Colonic mucosa (tissue), 4 donors: ENCODE data around the gene CLEC16A. TPM values are rescaled to one million over a fixed set of nuclear protein-coding genes. Genes with fewer than 3 reads are reported as not detected.

Source experiments
- DNase-seq: peaks from one replicate; pipeline ENCODE4 v3.0.0-alpha.2; 2020
- H3K27ac ChIP-seq: fragments of 200-600 bp; one replicate; pipeline ENCODE4 v1.8.0; 2021
- H3K27me3 ChIP-seq: fragments of 200-600 bp; one replicate; pipeline ENCODE4 v1.8.0; 2021
- H3K36me3 ChIP-seq: fragments of 200-600 bp; one replicate; pipeline ENCODE4 v1.8.0; 2021
- H3K4me1 ChIP-seq: fragments of 200-600 bp; one replicate; pipeline ENCODE4 v1.8.0; 2021; ENCODE audit warnings: mild to moderate bottlenecking
- H3K4me3 ChIP-seq: fragments of 200-600 bp; one replicate; pipeline ENCODE4 v1.8.0; 2021
- H3K9ac ChIP-seq, 2 donors: one replicate each; pipeline ENCODE4 v1.7.0; 2013; ENCODE audit warnings: control low read depth in 2 of 2, low read depth in 2 of 2, low read length in 2 of 2
- H3K9me3 ChIP-seq: fragments of 200-600 bp; one replicate; pipeline ENCODE4 v1.8.0; 2021
- CTCF ChIP-seq: fragments of 200-600 bp; IDR thresholded peaks from one replicate; pipeline ENCODE4 v1.8.0; 2022; ENCODE audit warnings: antibody characterized with exemption, mild to moderate bottlenecking
- intact Hi-C: fragments of 100-400 bp; cut with DNase I; formaldehyde crosslinking; loops from one replicate; pipeline ENCODE4 v1.14.1; 2022
- total RNA-seq, 2 donors: library from RNA; stranded (reverse); fragmentation: NEBNext Ultra II Directional in 1 of 2; extraction: Animal tissue kit (Norgen Biotek cat#: 25700) in 1 of 2; gene quantifications; one replicate each; pipeline ENCODE4 v1.2.1, GENCODE V29; 2021
- donor health status: healthy.
- donor health status: DM: no; HTN: no; CAD: no.
- donor health status: DM: no; HTN: no; CAD: no.

Gene CLEC16A
- total RNA-seq, 2 donors from 2014 or later: 24.9 to 29.6 TPM

DNA sequence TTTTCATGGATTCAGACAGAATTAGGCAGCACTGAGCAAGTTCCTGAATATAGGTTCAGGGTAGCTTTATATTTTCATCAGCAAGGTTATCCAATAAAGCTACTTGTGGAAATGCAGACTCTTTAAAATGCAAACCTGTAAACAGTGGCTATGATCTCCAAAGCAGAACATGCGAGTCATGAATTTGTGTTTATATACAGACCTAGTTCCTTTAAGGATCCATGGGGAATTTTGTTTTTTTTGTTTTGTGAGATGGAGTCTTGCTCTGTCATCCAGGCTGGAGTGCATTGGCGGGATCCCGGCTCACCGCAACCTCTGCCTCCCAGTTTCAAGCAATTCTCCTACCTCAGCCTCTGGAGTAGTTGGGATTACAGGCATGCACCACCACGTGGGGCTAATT lies 14.8 kb downstream of the CLEC16A start:
- Histone ChIP-seq H3K27ac (no peak overlapping the region), H3K9me3 (no peaks in the 10 kb centered on the region), H3K4me1 (no peaks in the 10 kb centered on the region), H3K27me3 (no peaks in the 10 kb centered on the region), H3K4me3 (no peak overlapping the region), H3K9ac (no peak overlapping the region), H3K36me3 (no peaks in the 10 kb centered on the region)
- intact Hi-C loops: no loop called here
- TF ChIP-seq CTCF: no peak
- DNase-seq: no peak

GRCh38 chr16:10961231-10961630 lies 16.9 kb downstream of the CLEC16A start:
- no peak for TF ChIP-seq CTCF
- intact Hi-C loops: no loop called here
- Histone ChIP-seq H3K27me3 (no peaks in the 10 kb centered on the region), H3K9ac (no peak overlapping the region), H3K36me3 (no peaks in the 10 kb centered on the region), H3K27ac (no peak overlapping the region), H3K9me3 (no peaks in the 10 kb centered on the region), H3K4me3 (no peak overlapping the region), H3K4me1 (no peaks in the 10 kb centered on the region)
- no peak for DNase-seq

GRCh38 chr16:10964039-10964890 lies 19.9 kb downstream of the CLEC16A start:
- TF ChIP-seq CTCF: peak; percentile 96
- DNase-seq: peak; percentile 86
- H3K4me1 ChIP-seq: no peaks in the 10 kb centered on the region
- no peak overlapping the region for H3K9ac ChIP-seq
- H3K27ac ChIP-seq: no peak overlapping the region
- no peaks in the 10 kb centered on the region for H3K9me3 ChIP-seq
- no peaks in the 10 kb centered on the region for H3K27me3 ChIP-seq
- no peaks in the 10 kb centered on the region for H3K36me3 ChIP-seq
- intact Hi-C loops: no loop called here
- H3K4me3 ChIP-seq: no peak overlapping the region

DNA sequence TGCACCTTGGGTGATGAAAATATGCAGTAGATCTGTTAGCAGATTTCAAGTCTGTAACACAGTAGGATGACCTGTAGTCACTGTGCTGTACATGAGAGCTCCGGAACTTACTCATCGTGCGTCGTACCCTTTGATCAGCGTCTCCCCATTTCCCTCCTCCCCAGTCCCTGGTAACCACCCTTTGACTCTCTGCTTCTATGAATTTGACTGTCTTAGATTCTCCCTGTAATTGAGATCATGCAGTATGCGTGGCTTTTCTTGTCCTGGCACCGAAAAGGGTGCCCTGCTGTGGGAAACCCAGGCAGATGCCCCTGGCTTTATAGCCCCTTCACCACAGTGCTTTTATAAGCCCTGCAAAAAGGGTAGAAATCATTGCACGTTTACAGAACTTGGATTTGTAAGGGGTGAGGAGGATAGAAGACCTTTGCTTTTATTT lies 20.5 kb downstream of the CLEC16A start:
- Histone ChIP-seq H3K36me3 (no peaks in the 10 kb centered on the region), H3K9me3 (no peaks in the 10 kb centered on the region), H3K4me3 (no peak overlapping the region), H3K9ac (no peak overlapping the region), H3K27me3 (no peaks in the 10 kb centered on the region), H3K4me1 (no peaks in the 10 kb centered on the region), H3K27ac (no peak overlapping the region)
- TF ChIP-seq CTCF: no peak
- DNase-seq: no peak
- intact Hi-C loops: no loop called here

- no peaks in the 10 kb centered on the region for H3K9me3 ChIP-seq
- H3K27ac ChIP-seq: no peak overlapping the region
- H3K4me3 ChIP-seq: no peak overlapping the region
- H3K9ac ChIP-seq: no peak overlapping the region
- no peak for DNase-seq
- no peaks in the 10 kb centered on the region for H3K36me3 ChIP-seq
- H3K4me1 ChIP-seq: no peaks in the 10 kb centered on the region
- intact Hi-C loops: no loop called here
- H3K27me3 ChIP-seq: no peaks in the 10 kb centered on the region
- no peak for TF ChIP-seq CTCF
Measured at GRCh38 chr16:10965440-10966061, 21.2 kb downstream of the CLEC16A start.
